ENCODE results near the gene BAX. TPM values are rescaled to one million over a fixed set of nuclear protein-coding genes. Genes with fewer than 3 reads are reported as not detected.

BAX gene
- total and polyA plus RNA-seq, 9 of the 15 experiments (the other 6 are each of a cell fraction or from before 2014, with no cell fraction given) = 3.2 to 95.4 (median 44.5) TPM

DNA sequence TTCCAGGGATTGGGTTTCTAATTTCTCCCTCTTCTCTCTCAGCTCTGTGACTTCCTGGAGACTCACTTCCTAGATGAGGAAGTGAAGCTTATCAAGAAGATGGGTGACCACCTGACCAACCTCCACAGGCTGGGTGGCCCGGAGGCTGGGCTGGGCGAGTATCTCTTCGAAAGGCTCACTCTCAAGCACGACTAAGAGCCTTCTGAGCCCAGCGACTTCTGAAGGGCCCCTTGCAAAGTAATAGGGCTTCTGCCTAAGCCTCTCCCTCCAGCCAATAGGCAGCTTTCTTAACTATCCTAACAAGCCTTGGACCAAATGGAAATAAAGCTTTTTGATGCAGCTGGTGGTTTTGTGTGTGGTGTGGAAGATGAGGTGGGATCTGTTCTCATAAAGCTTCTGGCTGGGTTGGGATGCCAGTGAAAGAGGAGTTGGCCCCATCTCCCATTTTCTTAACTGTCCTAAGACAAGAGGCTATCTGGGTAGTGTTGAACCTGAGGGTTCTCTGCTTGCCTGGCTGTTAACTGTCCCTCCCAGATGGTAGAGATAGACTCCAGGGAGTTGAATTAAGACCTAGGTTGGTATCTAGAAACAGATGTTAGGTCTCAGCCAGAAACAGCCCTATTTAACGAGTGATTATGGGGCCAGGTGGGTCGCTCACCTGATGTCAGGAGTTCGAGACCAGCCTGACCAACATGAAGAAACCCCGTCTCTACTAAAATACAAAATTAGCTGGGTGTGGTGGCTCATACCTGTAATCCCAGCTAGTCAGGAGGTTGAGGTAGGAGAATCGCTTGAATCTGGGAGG lies 12.1 kb downstream of the BAX start (continued):
- TF ChIP-seq, protein P1, sequence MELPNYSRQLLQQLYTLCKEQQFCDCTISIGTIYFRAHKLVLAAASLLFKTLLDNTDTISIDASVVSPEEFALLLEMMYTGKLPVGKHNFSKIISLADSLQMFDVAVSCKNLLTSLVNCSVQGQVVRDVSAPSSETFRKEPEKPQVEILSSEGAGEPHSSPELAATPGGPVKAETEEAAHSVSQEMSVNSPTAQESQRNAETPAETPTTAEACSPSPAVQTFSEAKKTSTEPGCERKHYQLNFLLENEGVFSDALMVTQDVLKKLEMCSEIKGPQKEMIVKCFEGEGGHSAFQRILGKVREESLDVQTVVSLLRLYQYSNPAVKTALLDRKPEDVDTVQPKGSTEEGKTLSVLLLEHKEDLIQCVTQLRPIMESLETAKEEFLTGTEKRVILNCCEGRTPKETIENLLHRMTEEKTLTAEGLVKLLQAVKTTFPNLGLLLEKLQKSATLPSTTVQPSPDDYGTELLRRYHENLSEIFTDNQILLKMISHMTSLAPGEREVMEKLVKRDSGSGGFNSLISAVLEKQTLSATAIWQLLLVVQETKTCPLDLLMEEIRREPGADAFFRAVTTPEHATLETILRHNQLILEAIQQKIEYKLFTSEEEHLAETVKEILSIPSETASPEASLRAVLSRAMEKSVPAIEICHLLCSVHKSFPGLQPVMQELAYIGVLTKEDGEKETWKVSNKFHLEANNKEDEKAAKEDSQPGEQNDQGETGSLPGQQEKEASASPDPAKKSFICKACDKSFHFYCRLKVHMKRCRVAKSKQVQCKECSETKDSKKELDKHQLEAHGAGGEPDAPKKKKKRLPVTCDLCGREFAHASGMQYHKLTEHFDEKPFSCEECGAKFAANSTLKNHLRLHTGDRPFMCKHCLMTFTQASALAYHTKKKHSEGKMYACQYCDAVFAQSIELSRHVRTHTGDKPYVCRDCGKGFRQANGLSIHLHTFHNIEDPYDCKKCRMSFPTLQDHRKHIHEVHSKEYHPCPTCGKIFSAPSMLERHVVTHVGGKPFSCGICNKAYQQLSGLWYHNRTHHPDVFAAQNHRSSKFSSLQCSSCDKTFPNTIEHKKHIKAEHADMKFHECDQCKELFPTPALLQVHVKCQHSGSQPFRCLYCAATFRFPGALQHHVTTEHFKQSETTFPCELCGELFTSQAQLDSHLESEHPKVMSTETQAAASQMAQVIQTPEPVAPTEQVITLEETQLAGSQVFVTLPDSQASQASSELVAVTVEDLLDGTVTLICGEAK (IDR thresholded peaks at IDR 0.05) = no peak
- TF ChIP-seq, protein P1 (CRISPR knock-in tag; IDR thresholded peaks at IDR 0.05) = no peak
- TF ChIP-seq NR2F6 (CRISPR knock-in tag; IDR thresholded peaks at IDR 0.05) = no peak
- TF ChIP-seq, protein P2, sequence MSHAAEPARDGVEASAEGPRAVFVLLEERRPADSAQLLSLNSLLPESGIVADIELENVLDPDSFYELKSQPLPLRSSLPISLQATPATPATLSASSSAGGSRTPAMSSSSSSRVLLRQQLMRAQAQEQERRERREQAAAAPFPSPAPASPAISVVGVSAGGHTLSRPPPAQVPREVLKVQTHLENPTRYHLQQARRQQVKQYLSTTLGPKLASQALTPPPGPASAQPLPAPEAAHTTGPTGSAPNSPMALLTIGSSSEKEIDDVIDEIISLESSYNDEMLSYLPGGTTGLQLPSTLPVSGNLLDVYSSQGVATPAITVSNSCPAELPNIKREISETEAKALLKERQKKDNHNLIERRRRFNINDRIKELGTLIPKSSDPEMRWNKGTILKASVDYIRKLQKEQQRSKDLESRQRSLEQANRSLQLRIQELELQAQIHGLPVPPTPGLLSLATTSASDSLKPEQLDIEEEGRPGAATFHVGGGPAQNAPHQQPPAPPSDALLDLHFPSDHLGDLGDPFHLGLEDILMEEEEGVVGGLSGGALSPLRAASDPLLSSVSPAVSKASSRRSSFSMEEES (CRISPR knock-in tag; IDR thresholded peaks at IDR 0.05) = no peak
- TF ChIP-seq ELF1 (tag; IDR thresholded peaks at IDR 0.05) = peak; percentile 59
- TF ChIP-seq, protein P3, sequence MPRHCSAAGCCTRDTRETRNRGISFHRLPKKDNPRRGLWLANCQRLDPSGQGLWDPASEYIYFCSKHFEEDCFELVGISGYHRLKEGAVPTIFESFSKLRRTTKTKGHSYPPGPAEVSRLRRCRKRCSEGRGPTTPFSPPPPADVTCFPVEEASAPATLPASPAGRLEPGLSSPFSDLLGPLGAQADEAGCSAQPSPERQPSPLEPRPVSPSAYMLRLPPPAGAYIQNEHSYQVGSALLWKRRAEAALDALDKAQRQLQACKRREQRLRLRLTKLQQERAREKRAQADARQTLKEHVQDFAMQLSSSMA (CRISPR knock-in tag; IDR thresholded peaks at IDR 0.05) = peak; percentile 64
- TF ChIP-seq KLF10 (CRISPR knock-in tag; IDR thresholded peaks at IDR 0.05) = no peak; the same call in 1 of the 2 replicates
- no peak for TF ChIP-seq CBX1 (IDR thresholded peaks at IDR 0.05; ENCODE audit: low read depth)
- TF ChIP-seq RNF2 (IDR thresholded peaks at IDR 0.05) = no peak
- TF ChIP-seq, protein P4, sequence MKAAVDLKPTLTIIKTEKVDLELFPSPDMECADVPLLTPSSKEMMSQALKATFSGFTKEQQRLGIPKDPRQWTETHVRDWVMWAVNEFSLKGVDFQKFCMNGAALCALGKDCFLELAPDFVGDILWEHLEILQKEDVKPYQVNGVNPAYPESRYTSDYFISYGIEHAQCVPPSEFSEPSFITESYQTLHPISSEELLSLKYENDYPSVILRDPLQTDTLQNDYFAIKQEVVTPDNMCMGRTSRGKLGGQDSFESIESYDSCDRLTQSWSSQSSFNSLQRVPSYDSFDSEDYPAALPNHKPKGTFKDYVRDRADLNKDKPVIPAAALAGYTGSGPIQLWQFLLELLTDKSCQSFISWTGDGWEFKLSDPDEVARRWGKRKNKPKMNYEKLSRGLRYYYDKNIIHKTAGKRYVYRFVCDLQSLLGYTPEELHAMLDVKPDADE (conservative IDR thresholded peaks at IDR 0.05; ENCODE audit: control insufficient read depth, low read depth, low read length) = no peak
- no peak for TF ChIP-seq KLF16 (IDR thresholded peaks at IDR 0.05)
- TF ChIP-seq HMGN3 (IDR thresholded peaks at IDR 0.05; ENCODE audit: borderline replicate concordance, extremely low read depth, insufficient read length, low read depth, low read length) = no peak
- TF ChIP-seq CCNT2 (IDR thresholded peaks at IDR 0.05; ENCODE audit: borderline replicate concordance, extremely low read depth, insufficient read length, low read depth, low read length) = no peak
- no peak for TF ChIP-seq MCM5 (IDR thresholded peaks at IDR 0.05; ENCODE audit: low read depth)
- TF ChIP-seq MCM7 (IDR thresholded peaks at IDR 0.05) = no peak
